T-helper 17 cell (primary cell): ENCODE data around the gene FXN. TPM values are rescaled to one million over a fixed set of nuclear protein-coding genes. Genes with fewer than 3 reads are reported as not detected.
"Not testable (repeated sequence)": the region's sequence is repeated elsewhere in the genome, so short reads cannot be mapped to it uniquely, and the experiment has no call there.

Source experiments
- ATAC-seq: fragments of 150-1000 bp; cut with Tn5 transposase; 2 replicates; pipeline ENCODE4 v1.10.0; 2021; ENCODE audit warnings: mild to moderate bottlenecking, moderate library complexity
- DNase-seq, 3 donors: peaks; one replicate each; pipeline versions ENCODE4 v3.0.0 to v3.0.0-alpha.2; 2020 to 2021
- H3K9me3 ChIP-seq: one replicate; pipeline ENCODE4 v1.7.0; 2013; ENCODE audit warnings: low read length, mild to moderate bottlenecking; ENCODE audit not compliant: control insufficient read depth, poor library complexity, severe bottlenecking
- H3K27ac Mint-ChIP-seq: one replicate; pipeline ENCODE4 v1.8.0; 2022; ENCODE audit warnings: mild to moderate bottlenecking, moderate library complexity, mixed read lengths
- H3K27me3 Mint-ChIP-seq: one replicate; pipeline ENCODE4 v1.8.0; 2022; ENCODE audit warnings: mixed read lengths
- H3K36me3 Mint-ChIP-seq: one replicate; pipeline ENCODE4 v1.8.0; 2022; ENCODE audit warnings: low read depth, mixed read lengths
- H3K4me1 Mint-ChIP-seq: one replicate; pipeline ENCODE4 v1.8.0; 2022; ENCODE audit warnings: mild to moderate bottlenecking, mixed read lengths
- H3K4me3 Mint-ChIP-seq: one replicate; pipeline ENCODE4 v1.8.0; 2022; ENCODE audit warnings: mild to moderate bottlenecking, moderate library complexity, mixed read lengths
- total RNA-seq, 4 donors: library from RNA in 2 of 4; stranded (reverse) in 2 of 4; gene quantifications; one replicate each; pipeline ENCODE4 v1.2.3 and lab custom pipeline; 2022 to 2026

FXN gene
- total RNA-seq, 2 donors from 2014 or later, result 11.7 to 16.2 TPM

DNA sequence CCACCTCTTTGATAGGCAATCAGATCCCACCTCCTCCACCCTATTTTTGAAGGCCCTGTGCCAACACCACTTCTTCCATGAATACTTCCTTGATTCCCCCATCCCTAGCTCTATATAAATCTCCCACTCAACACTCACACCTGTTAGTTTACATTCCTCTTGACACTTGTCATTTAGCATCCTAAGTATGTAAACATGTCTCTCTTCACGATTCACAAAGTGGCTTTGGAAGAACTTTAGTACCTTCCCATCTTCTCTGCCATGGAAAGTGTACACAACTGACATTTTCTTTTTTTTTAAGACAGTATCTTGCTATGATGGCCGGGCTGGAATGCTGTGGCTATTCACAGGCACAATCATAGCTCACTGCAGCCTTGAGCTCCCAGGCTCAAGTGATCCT is 1.5 kb upstream of the FXN start:
- Mint-ChIP-seq H3K27me3 (no peaks in the 10 kb centered on the region), H3K36me3 (no peaks in the 10 kb centered on the region), H3K4me1 (peaks cover 33% of the 10 kb centered on the region), H3K27ac (peak overlapping the region; percentile 91), H3K4me3 (no peak overlapping the region)
- DNase-seq (no peak), ATAC-seq (no peak)
- H3K9me3 ChIP-seq, result no peaks in the 10 kb centered on the region

DNA sequence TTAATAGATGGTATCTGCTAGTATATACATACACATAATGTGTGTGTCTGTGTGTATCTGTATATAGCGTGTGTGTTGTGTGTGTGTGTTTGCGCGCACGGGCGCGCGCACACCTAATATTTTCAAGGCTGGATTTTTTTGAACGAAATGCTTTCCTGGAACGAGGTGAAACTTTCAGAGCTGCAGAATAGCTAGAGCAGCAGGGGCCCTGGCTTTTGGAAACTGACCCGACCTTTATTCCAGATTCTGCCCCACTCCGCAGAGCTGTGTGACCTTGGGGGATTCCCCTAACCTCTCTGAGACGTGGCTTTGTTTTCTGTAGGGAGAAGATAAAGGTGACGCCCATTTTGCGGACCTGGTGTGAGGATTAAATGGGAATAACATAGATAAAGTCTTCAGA is 757 bp downstream of the FXN start:
- Mint-ChIP-seq H3K4me3 (peak overlapping the region; percentile 98), H3K36me3 (peaks cover 2% of the 10 kb centered on the region), H3K27ac (peak overlapping the region; percentile 95), H3K4me1 (peaks cover 27% of the 10 kb centered on the region), H3K27me3 (no peaks in the 10 kb centered on the region)
- no peaks in the 10 kb centered on the region for H3K9me3 ChIP-seq
- DNase-seq (no peak), ATAC-seq (peak; percentile 53)

DNA sequence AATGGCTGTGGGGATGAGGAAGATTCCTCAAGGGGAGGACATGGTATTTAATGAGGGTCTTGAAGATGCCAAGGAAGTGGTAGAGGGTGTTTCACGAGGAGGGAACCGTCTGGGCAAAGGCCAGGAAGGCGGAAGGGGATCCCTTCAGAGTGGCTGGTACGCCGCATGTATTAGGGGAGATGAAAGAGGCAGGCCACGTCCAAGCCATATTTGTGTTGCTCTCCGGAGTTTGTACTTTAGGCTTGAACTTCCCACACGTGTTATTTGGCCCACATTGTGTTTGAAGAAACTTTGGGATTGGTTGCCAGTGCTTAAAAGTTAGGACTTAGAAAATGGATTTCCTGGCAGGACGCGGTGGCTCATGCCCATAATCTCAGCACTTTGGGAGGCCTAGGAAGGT is 1.2 kb downstream of the FXN start:
- no peak for ATAC-seq
- H3K27ac Mint-ChIP-seq, result peak overlapping the region; percentile 95
- H3K4me3 Mint-ChIP-seq, result peak overlapping the region; percentile 98
- H3K36me3 Mint-ChIP-seq, result peaks cover 2% of the 10 kb centered on the region
- no peak for DNase-seq
- no peaks in the 10 kb centered on the region for H3K9me3 ChIP-seq
- H3K27me3 Mint-ChIP-seq, result no peaks in the 10 kb centered on the region
- peaks cover 25% of the 10 kb centered on the region for H3K4me1 Mint-ChIP-seq

DNA sequence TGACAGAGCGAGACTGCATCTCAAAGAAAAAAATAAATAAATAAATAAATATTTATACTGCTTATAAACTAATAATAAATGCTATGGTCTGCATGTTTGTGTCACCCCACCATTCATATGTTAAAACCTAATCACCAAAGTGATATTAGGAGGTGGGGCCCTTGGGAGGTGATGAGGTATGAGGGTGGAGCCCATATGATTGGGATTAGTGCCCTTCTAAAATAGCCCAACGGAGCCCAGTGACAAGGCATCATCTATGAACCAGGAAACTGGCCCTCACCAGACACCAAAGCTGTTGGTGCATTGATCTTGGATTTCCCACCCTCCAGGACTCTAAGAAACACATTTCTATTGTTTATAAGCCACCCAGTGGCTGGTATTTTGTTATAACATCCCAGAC is 5.1 kb downstream of the FXN start:
- DNase-seq, result no peak
- H3K36me3 Mint-ChIP-seq, result peaks cover 2% of the 10 kb centered on the region
- no peak for ATAC-seq
- no peak overlapping the region for H3K4me3 Mint-ChIP-seq
- peaks cover 30% of the 10 kb centered on the region for H3K4me1 Mint-ChIP-seq
- no peaks in the 10 kb centered on the region for H3K9me3 ChIP-seq
- H3K27me3 Mint-ChIP-seq, result no peaks in the 10 kb centered on the region
- no peak overlapping the region for H3K27ac Mint-ChIP-seq

DNA sequence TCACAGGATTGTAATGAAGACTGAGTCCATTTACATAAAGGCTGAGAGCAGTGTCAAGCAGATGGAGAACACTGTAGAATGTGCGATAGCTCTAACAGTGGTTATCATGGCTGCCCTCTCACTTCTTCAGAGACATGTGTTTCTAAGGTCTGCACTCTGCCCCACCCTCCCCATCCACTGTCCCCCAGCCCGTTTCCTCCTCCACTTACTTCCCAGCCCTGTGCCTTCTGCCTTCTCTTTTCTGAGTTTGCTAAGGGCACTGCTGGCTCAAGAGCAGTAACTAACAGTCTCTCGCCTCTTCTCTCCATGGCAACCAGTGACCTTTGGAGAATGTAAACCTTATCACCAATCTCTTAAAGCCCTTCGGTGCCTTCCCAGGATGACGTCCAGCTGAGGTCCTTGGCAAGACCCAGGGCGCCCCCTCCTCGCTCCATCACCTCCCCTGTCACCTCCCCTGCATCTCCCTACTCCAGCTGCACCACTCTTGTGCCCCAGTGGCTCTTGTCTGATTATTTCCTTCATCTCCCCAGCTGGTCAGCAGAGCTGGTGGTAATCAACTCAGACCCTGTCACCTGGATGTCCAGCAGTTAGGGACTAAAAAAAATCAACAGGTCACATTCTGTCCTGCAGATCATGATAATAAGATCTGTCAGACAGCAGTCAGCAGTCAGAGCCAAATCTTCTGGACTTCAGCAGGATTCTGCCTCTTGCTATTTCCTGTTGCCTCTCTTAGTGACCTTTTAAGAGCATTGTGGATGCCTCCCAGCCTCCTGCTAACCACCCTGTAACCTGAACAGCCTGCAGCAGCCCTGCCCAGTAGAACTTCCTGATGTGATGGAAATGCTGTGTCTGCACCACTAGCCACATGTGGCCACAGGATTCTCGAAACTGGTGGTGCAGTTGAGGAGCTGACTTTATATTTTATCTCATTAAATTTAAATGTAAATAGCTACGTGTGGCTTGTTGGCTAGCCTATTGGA is 9.0 kb downstream of the FXN start:
- peak overlapping the region; percentile 66 for H3K27ac Mint-ChIP-seq
- DNase-seq (no peak), ATAC-seq (no peak)
- H3K36me3 Mint-ChIP-seq, result peaks cover 7% of the 10 kb centered on the region
- H3K4me1 Mint-ChIP-seq, result peaks cover 26% of the 10 kb centered on the region
- H3K4me3 Mint-ChIP-seq, result no peak overlapping the region
- no peaks in the 10 kb centered on the region for H3K27me3 Mint-ChIP-seq
- H3K9me3 ChIP-seq, result no peaks in the 10 kb centered on the region

DNA sequence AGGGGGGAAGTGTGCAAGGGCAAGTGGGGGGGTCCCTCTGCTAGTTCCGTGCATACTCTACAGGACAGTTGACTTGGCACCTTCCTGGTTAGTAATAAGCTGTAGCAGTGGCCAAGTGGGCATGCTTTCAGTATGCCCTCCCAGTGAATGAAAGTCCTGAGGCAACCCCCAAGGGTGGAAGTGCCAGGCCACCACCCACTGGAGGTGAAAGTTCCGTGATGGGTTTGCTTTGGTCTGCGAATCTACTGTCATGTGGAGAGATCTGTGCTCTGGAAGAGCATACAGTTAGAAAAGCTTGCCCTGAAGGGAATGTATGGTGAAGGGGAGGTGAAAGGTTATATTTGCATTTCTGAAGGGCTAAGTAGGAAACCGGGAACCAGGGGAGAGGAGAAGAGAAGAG is 10.3 kb downstream of the FXN start:
- Mint-ChIP-seq H3K27ac (no peak overlapping the region), H3K4me3 (no peak overlapping the region), H3K27me3 (no peaks in the 10 kb centered on the region), H3K4me1 (peaks cover 26% of the 10 kb centered on the region), H3K36me3 (peaks cover 7% of the 10 kb centered on the region)
- ATAC-seq (no peak), DNase-seq (no peak)
- no peaks in the 10 kb centered on the region for H3K9me3 ChIP-seq

DNA sequence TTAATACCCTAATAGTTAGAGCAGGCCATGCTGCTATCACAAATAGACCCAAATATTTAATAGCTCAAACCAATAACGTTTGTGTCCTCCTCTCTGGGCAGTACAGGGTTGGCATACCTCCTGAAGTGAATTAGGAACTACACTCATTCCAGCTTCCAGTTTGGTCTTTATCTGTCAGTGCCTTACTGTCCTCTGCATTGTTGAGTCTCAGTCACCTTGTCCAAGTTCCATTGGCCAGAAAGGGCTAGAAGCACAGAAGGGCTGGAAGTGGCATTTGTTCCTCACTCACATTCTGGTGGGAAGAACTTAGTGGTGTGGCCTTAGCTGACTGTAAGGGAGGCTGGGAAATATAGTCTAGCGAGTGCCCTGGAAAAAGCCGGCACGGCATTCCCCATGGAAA is 11.2 kb downstream of the FXN start:
- ATAC-seq, result no peak
- Mint-ChIP-seq H3K27me3 (no peaks in the 10 kb centered on the region), H3K4me3 (no peak overlapping the region), H3K27ac (no peak overlapping the region), H3K36me3 (peaks cover 5% of the 10 kb centered on the region), H3K4me1 (peaks cover 23% of the 10 kb centered on the region)
- DNase-seq, result no peak
- no peaks in the 10 kb centered on the region for H3K9me3 ChIP-seq

DNA sequence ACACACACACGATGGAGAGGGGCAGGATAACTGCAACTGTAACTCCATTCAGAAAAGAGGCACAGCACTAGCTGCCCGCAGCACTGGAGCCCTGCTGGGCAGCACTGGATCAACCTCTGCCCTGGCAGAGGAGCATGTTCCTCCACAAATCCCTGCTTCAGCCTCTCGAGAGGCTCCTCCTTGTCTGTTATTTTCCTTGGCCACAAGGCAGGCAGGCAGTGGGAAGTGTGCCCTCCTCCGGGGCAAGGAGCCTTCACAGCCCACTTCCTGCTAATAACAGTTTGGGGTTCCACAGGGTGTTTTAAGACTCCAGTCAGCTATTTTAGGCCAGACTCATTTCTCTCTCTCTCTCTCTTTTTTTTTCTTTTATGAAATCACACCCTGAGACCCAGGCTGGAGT is 11.8 kb downstream of the FXN start:
- peaks cover 5% of the 10 kb centered on the region for H3K36me3 Mint-ChIP-seq
- no peak overlapping the region for H3K4me3 Mint-ChIP-seq
- DNase-seq, result no peak
- H3K4me1 Mint-ChIP-seq, result peaks cover 23% of the 10 kb centered on the region
- H3K27me3 Mint-ChIP-seq, result no peaks in the 10 kb centered on the region
- no peak overlapping the region for H3K27ac Mint-ChIP-seq
- no peaks in the 10 kb centered on the region for H3K9me3 ChIP-seq
- no peak for ATAC-seq

DNA sequence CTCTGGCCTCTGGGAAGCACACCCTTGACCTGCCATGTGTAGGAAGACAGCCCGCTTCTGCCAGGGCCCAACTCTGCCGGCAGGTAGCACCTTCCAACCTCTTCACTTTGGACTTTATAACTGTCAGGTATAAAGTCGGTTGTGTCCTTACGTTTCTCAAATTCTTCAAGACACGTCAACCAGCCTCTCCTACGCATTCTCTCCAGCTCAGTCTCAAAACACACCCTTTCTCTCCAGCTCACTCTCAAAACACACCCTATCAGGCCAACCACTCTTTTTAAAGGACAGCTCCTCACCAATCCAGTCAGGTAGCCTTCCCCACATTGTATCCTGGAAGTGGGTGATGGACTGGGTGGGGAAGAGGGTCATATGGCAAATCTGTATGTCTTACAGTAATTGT is 13.5 kb downstream of the FXN start:
- peak overlapping the region; percentile 49 for H3K27ac Mint-ChIP-seq
- peaks cover 5% of the 10 kb centered on the region for H3K36me3 Mint-ChIP-seq
- ATAC-seq (no peak), DNase-seq (no peak)
- no peaks in the 10 kb centered on the region for H3K27me3 Mint-ChIP-seq
- H3K4me3 Mint-ChIP-seq, result no peak overlapping the region
- H3K4me1 Mint-ChIP-seq, result peaks cover 13% of the 10 kb centered on the region
- no peaks in the 10 kb centered on the region for H3K9me3 ChIP-seq

DNA sequence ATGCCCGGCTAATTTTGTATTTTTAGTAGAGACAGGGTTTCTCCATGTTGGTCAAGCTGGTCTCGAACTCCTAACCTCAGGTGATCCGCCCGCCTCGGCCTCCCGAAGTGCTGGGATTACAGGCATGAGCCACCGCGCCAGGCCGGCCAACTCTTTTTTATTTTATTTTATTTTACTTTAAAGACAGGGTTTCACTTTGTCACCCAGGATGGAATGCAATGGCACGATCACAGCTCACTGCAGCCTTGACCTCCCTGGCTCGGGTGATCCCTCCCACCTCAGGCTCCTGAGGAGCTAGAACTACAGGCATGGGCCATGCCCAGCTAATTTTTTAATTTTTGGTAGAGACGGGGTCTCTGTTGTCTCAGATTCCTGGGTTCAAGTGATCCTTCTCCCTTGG is 15.4 kb downstream of the FXN start:
- H3K27ac Mint-ChIP-seq, H3K4me3 Mint-ChIP-seq, ATAC-seq, H3K36me3 Mint-ChIP-seq, H3K27me3 Mint-ChIP-seq, H3K4me1 Mint-ChIP-seq, DNase-seq, H3K9me3 ChIP-seq: not testable (repeated sequence)

DNA sequence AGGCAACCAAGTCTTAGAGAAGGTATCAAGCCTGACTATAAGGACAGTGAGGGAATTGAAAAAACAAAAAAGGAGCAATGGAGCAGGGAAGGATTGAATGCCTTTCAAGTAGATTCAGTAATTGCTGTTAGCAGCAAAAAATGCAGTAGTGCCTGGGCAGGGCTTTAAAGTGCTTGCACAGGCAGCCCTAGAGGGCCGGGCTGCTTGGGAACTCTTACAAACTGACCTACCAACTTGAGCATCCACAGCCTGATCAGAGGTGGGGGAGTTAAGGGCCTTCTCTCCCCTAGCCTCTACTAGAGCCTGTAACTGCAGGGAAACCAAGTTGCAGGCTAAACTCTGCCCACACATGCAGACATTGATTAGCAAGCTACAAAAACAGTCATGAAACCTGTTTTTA is 19.4 kb downstream of the FXN start:
- Mint-ChIP-seq H3K4me1 (peaks cover 5% of the 10 kb centered on the region), H3K27ac (no peak overlapping the region), H3K36me3 (peaks cover 4% of the 10 kb centered on the region), H3K4me3 (no peak overlapping the region), H3K27me3 (no peaks in the 10 kb centered on the region)
- ATAC-seq, result no peak
- H3K9me3 ChIP-seq, result no peaks in the 10 kb centered on the region
- DNase-seq, result no peak

DNA sequence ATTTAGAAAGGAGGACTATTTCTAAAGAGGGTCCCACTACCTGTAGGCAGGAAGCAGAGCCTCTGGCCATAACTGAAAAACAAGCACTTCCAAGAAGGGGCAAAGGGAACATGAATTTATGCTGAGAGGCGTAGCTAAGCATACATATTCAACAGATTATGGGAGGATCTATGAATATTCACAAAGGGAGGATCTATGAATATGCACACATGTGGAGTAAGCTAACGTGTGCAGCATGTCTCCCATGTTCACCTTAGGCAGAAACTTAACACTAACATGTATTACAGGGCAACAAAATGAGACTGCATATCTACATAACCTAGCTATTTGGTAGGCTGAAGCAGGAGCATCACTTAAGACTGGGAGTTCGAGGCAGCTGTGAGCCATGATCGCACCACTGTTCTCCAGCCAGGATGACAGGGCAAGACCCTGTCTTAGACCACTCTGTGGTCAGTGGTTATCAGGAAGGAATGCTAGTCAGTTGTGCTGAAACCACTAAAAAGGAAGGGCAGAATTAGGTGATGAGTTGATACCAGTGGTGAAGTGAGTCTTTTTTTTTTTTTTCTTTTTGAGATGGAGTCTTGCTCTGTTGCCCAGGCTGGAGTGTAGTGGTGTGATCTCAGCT is 20.8 kb downstream of the FXN start:
- no peaks in the 10 kb centered on the region for H3K9me3 ChIP-seq
- no peak overlapping the region for H3K4me3 Mint-ChIP-seq
- H3K4me1 Mint-ChIP-seq, result peaks cover 5% of the 10 kb centered on the region
- ATAC-seq (no peak), DNase-seq (no peak)
- H3K36me3 Mint-ChIP-seq, result peaks cover 6% of the 10 kb centered on the region
- no peak overlapping the region for H3K27ac Mint-ChIP-seq
- H3K27me3 Mint-ChIP-seq, result no peaks in the 10 kb centered on the region

DNA sequence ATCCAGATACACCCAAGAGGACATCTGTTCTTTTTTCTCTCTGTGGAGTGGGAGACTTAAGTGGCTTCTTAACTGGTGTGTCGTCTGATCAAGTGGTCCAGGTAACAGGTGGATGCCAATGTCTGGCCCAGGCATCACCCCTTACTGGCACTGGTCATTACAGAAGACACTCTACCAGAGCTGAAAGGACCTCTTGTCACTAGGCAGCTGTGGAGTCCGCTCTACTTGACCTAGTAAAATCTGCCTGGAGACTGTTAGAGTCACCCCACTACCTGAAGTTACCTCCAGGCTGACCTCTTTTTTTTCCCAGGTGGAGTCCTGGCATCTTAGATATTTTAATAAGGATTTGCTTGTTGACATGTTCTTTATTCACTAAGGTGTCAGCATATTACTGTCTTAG is 22.5 kb downstream of the FXN start:
- Mint-ChIP-seq H3K4me1 (peaks cover 5% of the 10 kb centered on the region), H3K4me3 (no peak overlapping the region), H3K36me3 (peaks cover 6% of the 10 kb centered on the region), H3K27me3 (no peaks in the 10 kb centered on the region), H3K27ac (no peak overlapping the region)
- H3K9me3 ChIP-seq, result no peaks in the 10 kb centered on the region
- ATAC-seq, result no peak
- no peak for DNase-seq

DNA sequence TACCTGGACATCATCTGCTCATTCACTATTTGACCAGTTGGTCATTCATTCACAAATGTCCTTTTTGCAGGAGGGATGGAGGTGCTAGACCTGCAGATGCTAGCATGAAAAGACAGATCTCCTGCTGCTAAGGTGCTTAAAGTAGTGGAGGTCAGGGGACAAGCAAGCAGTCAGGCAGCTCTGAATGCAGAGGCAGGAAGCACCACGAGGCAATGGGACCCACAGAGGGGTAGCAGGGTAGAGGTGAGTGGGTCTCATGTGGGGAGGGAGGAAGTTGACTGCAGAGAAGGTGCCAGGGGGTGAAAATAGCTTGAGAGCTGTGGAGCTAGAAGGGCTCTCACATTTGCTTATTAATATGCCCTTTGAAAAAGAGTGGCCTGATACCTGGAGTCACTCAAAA is 25.2 kb downstream of the FXN start:
- no peaks in the 10 kb centered on the region for H3K9me3 ChIP-seq
- ATAC-seq (no peak), DNase-seq (no peak)
- H3K27ac Mint-ChIP-seq, result no peak overlapping the region
- no peak overlapping the region for H3K4me3 Mint-ChIP-seq
- H3K4me1 Mint-ChIP-seq, result peaks cover 2% of the 10 kb centered on the region
- no peaks in the 10 kb centered on the region for H3K27me3 Mint-ChIP-seq
- peaks cover 6% of the 10 kb centered on the region for H3K36me3 Mint-ChIP-seq
